HTR-8/SVneo (cell line): ENCODE measurements around the gene NMT1.
"Not testable (repeated sequence)": the region's sequence is repeated elsewhere in the genome, so short reads cannot be mapped to it uniquely, and the experiment has no call there.

Source experiments
- DNase-seq: peaks from one replicate; pipeline ENCODE4 v3.0.0; 2011; ENCODE audit warnings: low spot score, mixed read lengths; ENCODE audit not compliant: insufficient read length
- FAIRE-seq: peaks from 2 replicates; lab custom pipeline; 2011; peaks lifted over from hg19 to GRCh38; lab: Jason Lieb, UNC

The NMT1 gene

GRCh38 chr17:45035848-45036247 is 25.3 kb upstream of the NMT1 start:
- no peak for FAIRE-seq
- DNase-seq = no peak

GRCh38 chr17:45036691-45037090 is 24.4 kb upstream of the NMT1 start:
- no peak for DNase-seq
- FAIRE-seq = no peak

- no peak for DNase-seq
- FAIRE-seq = no peak
Measured at GRCh38 chr17:45038728-45039634, 22.1 kb upstream of the NMT1 start.

GRCh38 chr17:45040459-45040858 is 20.7 kb upstream of the NMT1 start:
- FAIRE-seq = peak; percentile 9
- DNase-seq = no peak

GRCh38 chr17:45042346-45043120 is 18.6 kb upstream of the NMT1 start:
- DNase-seq = no peak

GRCh38 chr17:45043813-45044540 is 17.1 kb upstream of the NMT1 start:
- DNase-seq (no peak), FAIRE-seq (no peak)

More at GRCh38 chr17:45042346-45043120, 18.6 kb upstream of the NMT1 start:
- FAIRE-seq = no peak

GRCh38 chr17:45046537-45047125 is 14.5 kb upstream of the NMT1 start:
- no peak for DNase-seq
- no peak for FAIRE-seq

GRCh38 chr17:45048795-45049563 is 12.1 kb upstream of the NMT1 start:
- DNase-seq (no peak), FAIRE-seq (no peak)

GRCh38 chr17:45050481-45051059 is 10.5 kb upstream of the NMT1 start:
- no peak for DNase-seq
- no peak for FAIRE-seq

GRCh38 chr17:45051060-45051719 is 9.9 kb upstream of the NMT1 start, which contains the start of gene DCAKD:
DCAKD (minus strand) TSS chr17:45051632; CDS start chr17:45034885, 16,747 bp downstream.
- FAIRE-seq = peak; percentile 67
- peak; percentile 98 for DNase-seq

GRCh38 chr17:45051720-45052051 is 9.4 kb upstream of the NMT1 start:
- not testable (repeated sequence) for FAIRE-seq, DNase-seq

- FAIRE-seq (no peak), DNase-seq (no peak)
Measured at GRCh38 chr17:45052052-45052772, 8.9 kb upstream of the NMT1 start.

GRCh38 chr17:45060382-45060796 is 728 bp upstream of the NMT1 start:
- DNase-seq (no peak), FAIRE-seq (no peak)

- no peak for FAIRE-seq
- DNase-seq = peak; percentile 100
Measured at GRCh38 chr17:45061606-45062205, 589 bp downstream of the NMT1 start.

- no peak for FAIRE-seq
- DNase-seq = no peak
Measured at GRCh38 chr17:45063198-45063597, 2.1 kb downstream of the NMT1 start.

GRCh38 chr17:45067637-45068036 is 6.5 kb downstream of the NMT1 start:
- no peak for FAIRE-seq
- no peak for DNase-seq

GRCh38 chr17:45070001-45070400 is 8.9 kb downstream of the NMT1 start:
- DNase-seq = no peak
- FAIRE-seq = no peak
